HG02840 (cell line): Measurements from ENCODE around the gene ZNF286A.
"Not testable (repeated sequence)": the region's sequence is repeated elsewhere in the genome, so short reads cannot be mapped to it uniquely, and the experiment has no call there.

Source experiments
- ATAC-seq: cut with Tn5 transposase; IDR thresholded peaks from one replicate; pipeline ENCODE4 v1.9.1; 2021; ENCODE audit warnings: mild to moderate bottlenecking, moderate library complexity, moderate number of reproducible peaks; ENCODE audit not compliant: unreplicated experiment, low FRiP score

Gene ZNF286A

DNA sequence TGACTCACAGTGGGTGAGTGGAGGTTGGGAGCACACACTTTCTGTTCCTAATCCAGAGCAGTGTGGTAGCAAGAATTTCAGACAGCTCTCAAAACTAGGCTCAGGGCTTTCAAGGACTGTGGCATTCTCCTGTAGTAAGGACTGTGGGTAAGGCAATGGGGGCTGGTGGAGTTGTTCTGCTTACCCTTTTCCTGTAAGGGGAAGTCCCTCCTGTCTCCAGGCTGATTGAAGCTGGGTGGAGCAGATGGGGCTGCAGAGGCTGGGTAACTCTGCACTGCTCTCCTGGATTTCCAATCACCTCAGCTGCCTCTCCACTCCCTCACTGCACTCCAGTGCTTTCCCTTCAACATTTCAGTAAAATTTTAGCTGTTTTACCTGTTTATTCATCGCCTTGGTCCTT, 12.1 kb upstream of the ZNF286A start:
- ATAC-seq = not testable (repeated sequence)

DNA sequence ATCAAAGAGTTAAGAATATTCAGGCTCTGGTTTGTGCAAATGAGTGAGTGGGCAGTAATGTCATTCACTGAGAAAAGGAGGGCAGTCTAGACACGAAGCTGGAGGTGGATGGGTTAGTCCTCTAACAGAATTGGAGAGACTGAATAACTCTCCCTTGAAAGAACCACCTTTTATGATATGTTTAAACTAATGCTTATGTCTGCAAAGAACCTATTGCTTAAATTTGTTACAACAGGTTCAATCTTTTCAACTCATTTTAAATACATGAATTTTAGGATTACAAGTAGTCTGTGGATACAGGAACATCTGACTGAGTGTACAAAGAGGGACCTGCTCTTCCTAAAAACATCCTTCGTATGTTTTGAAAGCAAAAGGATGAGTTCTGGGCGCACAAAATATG, 585 bp upstream of the ZNF286A start:
- not testable (repeated sequence) for ATAC-seq

DNA sequence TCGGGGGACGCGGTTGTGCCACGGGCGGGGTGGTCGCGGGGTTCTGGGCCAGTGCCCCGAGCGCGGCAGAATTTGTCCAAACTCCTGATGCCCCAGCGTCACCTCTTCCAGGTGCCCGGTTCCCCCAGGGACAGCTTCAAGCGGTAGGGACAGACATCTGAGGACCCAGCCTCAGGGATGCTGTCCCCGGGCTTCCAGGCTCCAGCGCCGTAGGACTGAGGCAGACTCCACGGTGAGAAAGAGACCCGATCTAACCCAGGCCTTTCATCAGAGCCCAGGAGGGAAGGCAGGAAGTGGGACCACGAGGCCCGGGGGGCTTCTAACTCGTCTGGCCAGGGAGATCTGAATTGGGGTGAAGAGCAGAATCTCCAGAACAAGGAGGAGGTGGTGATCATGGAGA, 385 bp downstream of the ZNF286A start:
- peak; percentile 2 for ATAC-seq

DNA sequence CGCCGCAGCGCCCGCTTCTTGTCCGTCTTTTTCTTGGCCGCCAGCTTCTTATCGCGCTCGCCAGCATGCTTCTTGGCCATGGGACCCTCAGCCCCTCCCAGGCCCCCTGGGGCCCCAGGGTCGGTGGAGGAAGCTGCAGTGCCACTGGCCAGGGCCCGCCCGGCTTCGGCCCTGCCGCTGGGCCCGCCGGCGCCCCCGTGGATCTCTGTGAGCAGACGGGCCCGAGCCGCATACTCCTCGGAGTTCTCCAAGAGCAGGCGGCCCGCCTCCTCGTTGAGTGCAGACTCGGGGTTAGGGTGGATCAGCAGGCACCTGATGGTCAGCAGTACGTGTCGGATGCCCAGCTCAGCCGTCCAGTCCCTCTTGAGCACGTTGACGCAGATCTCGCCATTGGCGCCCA, 4.7 kb downstream of the ZNF286A start:
- ATAC-seq = not testable (repeated sequence)

DNA sequence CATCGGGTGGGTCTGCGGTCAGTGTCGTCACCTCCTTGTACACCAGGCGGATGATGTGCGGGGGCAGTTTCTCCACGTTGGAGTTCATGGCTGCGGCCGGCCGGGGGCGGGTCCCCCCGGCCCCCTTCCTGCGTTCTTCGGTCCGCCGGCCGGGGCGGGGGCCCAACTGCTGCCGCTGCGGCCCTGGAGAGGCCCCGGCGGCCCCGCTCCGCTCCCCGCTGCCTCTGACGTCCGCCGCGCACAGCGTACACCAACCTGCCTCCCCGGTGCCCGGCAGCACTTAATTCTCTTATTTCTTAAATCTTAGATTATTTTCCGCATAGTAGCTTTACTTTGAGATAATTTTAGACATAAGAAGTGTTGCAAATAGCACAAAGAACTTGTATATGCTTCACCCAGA, 5.3 kb downstream of the ZNF286A start:
- not testable (repeated sequence) for ATAC-seq

DNA sequence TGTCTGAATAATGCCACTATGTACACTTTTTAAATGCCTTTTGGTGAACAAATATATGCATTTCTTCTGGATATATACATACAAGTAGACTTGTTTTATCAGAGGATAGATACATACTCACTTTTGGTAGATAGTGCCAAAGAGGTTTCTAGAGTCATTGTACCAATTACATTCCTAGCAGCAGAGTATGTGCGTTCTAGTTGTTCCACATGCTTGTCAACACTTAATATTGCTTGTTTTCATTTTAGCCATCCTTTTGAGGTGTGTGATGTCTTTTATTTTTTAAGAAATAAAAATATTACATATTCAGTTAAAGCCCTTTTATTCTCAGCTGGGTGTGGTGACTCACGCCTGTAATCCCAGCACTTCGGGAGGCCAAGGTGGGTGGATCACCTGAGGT, 9.3 kb downstream of the ZNF286A start:
- ATAC-seq = not testable (repeated sequence)

DNA sequence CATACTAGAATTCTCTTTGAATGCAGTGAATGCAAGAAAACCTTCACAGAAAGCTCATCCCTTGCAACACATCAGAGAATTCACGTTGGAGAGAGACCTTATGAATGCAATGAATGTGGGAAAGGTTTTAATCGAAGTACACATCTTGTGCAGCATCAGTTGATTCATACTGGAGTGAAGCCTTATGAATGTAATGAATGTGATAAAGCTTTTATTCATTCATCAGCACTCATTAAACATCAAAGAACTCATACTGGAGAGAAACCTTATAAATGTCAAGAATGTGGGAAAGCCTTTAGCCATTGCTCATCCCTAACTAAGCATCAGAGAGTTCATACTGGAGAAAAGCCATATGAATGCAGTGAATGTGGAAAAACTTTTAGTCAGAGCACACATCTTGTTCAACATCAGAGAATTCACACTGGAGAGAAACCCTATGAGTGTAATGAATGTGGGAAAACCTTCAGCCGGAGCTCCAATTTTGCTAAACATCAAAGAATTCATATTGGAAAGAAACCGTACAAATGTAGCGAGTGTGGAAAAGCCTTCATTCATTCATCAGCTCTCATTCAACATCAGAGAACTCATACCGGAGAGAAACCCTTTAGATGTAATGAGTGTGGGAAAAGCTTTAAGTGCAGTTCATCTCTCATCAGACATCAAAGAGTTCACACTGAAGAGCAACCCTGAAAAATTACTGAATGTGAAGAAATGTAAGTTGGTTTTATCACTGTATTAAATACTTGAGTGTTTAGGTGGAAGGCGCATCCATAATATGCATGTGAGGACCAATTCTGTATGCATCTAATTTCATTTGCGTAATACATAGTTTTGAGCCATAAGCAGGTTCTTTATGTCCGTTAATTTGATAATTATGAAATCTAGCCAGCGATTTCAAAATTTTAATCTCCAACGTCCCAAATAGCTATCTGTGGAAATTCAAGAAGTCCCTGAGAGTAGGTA, 17.3 kb downstream of the ZNF286A start:
- not testable (repeated sequence) for ATAC-seq

DNA sequence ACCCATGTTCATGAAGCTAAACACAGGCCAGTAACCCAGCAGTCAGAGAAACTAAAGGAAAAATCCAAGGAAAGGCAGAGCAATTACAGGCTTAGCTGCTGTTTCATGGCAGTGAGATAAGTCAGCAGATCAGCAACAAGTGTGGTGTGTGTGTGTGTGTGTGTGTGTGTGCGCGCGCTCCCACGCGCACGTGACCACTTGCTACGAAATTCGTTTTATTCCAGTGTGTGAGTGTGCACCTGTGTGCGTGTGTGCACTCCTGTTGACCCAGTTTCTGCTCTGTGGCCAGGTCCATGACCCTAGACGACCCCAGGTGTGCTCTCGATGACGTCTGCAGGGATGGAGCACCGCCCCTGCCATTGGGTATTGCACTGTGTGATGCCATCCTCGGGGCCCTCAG, 31.0 kb downstream of the ZNF286A start:
- ATAC-seq = not testable (repeated sequence)

DNA sequence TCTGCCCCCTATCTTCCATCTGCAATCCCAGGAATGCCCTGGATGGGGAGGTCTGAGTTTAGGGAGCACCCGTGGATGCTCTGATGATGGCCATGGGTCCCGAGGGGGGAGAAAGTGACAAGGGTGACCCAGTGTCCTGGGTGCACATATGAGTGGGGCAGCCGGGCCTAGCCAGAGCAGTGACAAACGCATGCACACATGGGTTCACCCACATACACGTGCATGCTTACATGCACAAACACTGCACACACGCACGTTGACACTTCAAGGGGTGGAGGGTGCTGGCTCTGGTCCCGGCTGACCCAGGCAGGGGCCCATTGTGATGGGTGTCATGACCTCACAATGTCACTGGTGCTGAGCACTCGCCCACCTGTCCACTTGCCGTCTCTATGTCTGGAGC, 32.3 kb downstream of the ZNF286A start, which contains the start of gene TBC1D26:
Gene TBC1D26, plus strand, starts transcription at position 384 of the 400 bp plus-strand sequence. CDS start 3,066 bp downstream, outside the sequence.
- ATAC-seq = not testable (repeated sequence)

DNA sequence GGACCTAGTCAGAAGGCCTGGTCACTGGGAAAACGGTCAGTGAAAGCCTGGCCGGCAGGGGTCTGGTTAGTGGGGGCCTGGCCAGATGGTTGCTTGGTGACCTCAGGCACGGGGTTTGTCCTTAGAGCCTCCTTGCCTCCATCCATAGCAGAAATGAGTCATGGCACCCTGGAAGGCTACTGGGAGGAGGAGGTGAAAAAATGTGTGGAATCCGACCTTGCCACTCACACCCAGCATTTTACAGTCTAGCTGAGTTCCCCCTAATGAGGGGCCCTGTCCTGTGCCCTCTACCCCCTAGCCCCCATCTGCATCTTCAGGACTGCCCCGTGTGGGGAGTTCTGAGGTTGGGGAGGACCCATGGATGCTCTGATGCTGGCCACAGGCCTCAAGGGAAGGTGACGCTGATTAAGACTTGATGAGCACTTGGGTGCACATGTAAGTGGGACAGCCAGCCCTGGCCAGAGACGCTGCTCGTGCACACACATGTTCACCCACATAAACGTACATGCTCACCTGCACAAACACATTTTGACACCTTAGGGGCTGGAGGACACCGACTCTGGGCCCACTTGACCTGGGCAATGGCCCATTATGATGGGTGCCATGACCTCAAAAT, 33.7 kb downstream of the ZNF286A start:
- ATAC-seq = not testable (repeated sequence)

DNA sequence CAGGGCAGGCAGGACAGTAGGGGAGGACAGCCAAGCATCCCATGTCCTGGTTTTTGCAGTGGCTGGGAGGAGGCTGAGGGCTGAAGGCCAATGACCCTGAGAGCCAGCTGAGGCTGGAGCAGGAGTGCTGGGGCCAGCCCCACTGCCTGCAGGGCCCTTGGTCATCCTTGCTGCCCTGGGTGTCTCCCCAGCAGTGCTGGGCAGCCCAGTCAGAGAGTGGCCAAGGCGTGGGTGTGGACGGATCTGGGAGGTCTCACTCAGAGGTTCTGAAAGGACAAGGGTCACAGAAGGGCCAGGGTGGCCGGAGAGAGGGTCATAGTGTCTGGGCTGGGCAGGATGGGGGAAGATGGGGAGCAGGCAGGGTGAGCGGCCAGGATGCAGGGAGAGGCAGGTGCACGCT, 37.0 kb downstream of the ZNF286A start:
- ATAC-seq = not testable (repeated sequence)

DNA sequence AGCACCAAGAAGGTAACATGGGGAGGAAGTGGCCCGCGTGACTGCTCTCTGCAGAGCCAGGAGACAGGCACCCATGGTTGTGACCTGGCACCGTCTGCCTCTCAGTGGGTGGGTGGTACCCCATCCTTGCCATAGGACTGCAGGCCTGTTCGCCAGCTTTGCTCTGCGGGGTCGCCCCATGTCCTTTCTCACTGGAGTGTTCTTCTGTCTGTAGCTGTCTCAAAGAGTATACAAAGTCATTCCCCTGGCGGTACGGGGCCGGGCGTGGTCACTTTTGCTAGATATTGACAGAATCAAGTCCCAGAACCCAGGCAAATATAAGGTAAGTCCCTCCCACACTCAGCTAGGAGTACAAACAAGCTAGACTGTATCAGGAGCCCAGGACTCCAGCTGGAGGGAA, 38.5 kb downstream of the ZNF286A start:
- ATAC-seq = no peak

DNA sequence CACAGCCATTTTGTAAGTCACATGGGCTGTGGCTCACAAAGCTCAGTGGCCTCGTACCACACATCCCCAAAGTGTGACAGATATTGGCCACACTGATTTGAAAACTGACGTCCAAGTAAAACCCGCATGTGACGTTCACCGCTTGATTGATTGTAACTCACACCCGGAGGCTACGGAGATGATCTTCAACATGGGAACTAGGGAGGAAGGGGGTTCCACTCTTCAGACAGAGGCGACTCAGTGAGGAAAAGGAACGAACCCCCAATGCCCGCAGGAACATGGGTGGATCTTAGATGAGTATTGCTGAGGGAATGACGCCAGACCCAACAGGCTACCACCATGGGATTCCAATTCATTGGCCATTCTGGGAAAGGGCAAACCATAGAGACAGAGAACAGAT, 39.7 kb downstream of the ZNF286A start:
- not testable (repeated sequence) for ATAC-seq

DNA sequence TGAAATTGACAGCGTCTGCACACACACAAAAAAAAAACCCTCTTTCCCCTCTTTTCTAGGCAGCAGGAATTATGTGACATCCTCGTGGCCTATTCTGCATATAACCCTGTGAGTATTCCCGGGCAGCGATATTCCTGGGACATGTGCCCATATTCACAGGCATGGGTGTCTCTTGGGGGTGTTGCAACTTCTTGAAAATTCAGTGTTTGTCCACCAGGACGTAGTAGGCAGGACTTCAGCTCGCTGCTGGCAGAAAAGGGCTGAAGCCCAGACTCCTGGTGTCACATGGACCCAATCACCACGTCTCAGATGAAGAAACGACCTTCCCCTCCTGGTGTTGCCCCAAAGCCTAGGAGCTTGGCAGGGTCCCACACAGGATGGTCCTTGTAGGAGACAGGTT, 40.5 kb downstream of the ZNF286A start:
- ATAC-seq = not testable (repeated sequence)

DNA sequence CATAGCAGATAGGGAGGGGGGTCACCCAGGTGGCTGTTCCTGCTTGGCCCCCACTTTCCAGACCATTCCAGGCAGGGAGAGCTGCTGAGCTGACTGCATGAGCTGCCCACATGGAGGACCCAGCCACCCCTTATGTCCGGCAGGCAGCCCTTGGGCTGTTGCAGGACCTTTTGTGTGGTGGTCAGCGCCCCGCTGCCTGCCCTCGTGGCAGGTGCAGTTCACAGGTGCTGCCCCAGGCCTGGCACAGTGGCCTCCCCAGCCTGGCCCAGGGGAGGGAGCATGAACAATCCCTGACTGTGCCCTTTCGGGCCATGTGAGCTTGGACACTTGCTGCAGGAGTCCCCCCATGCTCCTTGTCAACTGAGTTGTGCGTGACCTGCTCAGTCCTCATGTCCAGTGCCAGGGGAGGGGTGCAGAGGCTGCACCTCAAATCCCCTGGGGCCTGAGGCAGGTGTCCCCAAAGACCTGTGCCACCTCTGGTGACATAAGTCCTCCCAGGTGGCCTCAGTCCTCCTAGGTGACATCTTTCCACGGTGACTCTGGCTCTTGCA, 41.1 kb downstream of the ZNF286A start:
- no peak for ATAC-seq

DNA sequence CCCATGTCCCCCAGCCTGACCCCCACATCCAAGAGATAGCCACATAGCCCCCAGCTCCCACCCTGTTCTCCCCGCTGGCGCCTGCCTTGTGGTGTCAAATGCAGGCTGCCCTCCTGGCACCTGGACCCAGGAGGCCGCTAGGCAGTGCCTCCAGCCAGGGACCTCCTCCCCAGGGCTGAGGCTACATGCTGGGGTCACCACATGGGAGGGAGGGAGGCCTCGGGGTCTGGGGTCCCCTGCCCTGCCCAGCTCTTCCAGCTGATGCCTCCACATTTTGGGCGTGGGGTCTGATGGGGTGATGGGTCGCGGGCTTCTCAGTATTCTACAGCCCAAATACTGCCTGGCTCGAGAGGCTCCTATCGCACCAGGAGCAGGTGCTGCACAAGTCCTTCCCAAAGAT, 42.1 kb downstream of the ZNF286A start:
- ATAC-seq = no peak

DNA sequence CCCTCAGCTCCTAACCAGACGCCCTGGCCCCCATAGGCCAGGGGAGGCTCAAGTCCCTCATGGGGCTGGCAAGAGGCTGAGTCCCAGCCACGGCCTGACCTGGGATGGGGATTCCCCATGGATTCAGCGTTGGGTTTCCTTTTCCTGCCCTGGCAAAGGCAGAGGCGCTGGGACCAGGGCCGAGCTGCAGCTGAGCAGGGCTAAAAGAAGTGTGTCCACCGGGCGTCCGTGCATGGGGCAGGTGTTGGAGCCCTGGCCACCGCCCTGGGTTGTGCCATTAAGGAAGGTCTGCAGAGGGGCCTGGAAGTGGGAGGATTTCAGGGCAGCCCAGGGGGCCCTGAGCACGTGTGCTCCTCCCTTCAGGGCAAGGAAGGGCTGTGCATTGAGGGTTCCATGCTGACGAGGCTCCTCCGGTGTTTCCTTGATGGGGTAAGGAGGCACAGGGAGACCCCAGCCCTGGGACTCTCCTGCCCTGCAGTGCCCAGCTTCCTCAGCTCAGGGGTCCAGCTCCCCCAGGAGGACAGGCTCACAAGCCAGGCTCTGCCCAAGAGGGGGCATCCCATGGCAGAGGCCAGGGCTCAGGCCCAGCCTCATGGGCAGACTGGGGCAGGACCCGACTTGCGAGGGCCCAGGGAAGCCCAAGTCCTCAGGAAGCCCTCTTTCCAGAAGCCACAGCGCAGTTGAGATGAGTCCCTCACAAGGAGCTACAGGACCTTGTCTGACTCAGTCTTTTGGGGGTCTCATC, 42.7 kb downstream of the ZNF286A start:
- ATAC-seq = no peak

DNA sequence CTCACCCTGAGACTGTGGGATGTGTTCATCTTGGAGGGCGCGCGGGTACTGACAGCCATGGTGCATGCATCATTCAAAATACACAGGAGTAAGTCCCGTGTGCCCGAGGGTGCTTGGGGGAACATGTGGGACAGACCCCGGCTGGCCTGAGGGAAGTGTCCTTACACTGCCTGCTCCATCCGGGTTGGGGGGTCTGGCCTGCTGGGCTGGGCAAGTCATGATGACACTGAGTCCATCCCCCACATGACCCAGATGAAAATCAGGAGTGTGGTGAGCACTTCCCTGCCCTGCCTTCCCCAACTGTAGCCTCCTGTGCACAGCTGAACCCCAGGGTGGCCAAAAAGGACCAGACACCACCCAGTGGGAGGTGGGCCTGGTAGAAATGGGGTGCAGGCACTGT, 43.4 kb downstream of the ZNF286A start:
- no peak for ATAC-seq

DNA sequence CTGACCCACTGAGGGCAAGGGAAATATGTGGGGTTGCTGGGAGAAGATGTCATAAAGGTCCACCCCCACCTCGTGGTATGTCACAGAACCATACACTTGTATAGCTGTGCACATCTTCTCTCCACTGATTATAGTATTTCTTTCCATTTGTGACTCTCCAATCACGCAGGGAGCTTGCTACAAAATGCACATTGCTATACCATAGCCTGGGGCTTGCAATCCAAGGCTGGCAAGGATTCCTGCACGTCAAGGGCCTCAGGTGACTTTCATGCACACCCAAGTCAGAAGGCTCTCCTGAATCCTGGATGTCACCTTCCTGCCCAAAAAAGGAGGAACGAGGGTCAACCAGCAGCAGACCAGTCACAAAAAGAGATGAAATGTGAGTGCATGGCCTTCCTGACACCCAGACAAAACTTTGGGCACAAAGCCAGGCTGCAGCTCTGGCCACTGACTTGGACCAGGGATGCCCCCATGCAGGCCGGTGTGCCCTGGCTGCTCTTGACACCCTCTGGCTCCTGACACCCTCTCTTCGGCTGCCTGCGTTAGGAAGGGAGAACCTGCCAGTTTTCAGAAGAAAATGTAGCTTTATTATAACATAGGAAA, 44.6 kb downstream of the ZNF286A start:
- no peak for ATAC-seq

DNA sequence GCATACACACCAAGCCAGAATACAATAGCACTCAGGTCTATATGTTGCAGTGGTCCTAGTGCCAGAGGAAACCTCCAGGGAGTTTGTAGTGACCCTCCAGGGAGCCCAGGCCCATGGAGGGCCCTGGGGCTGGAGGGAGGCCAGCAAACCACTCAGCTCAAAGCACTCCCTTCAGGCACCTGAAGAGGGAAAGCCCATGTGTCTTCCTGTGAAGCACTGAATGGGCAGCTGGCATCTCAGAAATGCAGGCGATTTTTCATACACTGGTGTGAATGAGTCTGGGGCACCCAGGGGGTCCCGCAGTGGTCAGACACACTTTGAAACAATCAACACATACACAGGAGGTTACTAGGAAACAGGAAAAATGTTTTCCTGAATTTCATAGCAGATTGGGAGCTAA, 45.3 kb downstream of the ZNF286A start:
- ATAC-seq = no peak
